IPS DF 6.9 (cell line): ENCODE measurements around the gene PRICKLE2.

Experiments
- DNase-seq: peaks from one replicate; pipeline ENCODE4 v3.0.0-alpha.2; 2013; ENCODE audit warnings: low read depth, low spot score
- H3K27ac ChIP-seq: one replicate; pipeline ENCODE4 v1.5.1; 2013; ENCODE audit warnings: low read length, control low read depth
- H3K27me3 ChIP-seq: 2 replicates; pipeline ENCODE4 v1.6.1; 2013; ENCODE audit warnings: mild to moderate bottlenecking, low read length; ENCODE audit not compliant: control insufficient read depth, insufficient read depth
- H3K36me3 ChIP-seq: 2 replicates; pipeline ENCODE4 v1.6.1; 2013; ENCODE audit warnings: low read length; ENCODE audit not compliant: control insufficient read depth, insufficient read depth
- H3K4me1 ChIP-seq: 2 replicates; pipeline ENCODE4 v1.6.1; 2013; ENCODE audit warnings: low read length; ENCODE audit not compliant: control insufficient read depth, insufficient read depth
- H3K4me3 ChIP-seq: 2 replicates; pipeline ENCODE4 v1.5.1; 2013; ENCODE audit warnings: mild to moderate bottlenecking, low read length
- H3K9me3 ChIP-seq: 2 replicates; pipeline ENCODE4 v1.6.1; 2013; ENCODE audit warnings: low read length, inconsistent platforms; ENCODE audit not compliant: control insufficient read depth, insufficient read depth
- WGBS: extraction: QIAGEN DNeasy Blood & Tissue Kit; methylation state at CpG from one replicate; pipeline ENCODE4 v1.1.7; 2013; ENCODE audit warnings: mixed read lengths, missing lambda C conversion rate; ENCODE audit not compliant: insufficient read length, insufficient coverage; 5-methylcytosine and 5-hydroxymethylcytosine counted together

Gene PRICKLE2

DNA sequence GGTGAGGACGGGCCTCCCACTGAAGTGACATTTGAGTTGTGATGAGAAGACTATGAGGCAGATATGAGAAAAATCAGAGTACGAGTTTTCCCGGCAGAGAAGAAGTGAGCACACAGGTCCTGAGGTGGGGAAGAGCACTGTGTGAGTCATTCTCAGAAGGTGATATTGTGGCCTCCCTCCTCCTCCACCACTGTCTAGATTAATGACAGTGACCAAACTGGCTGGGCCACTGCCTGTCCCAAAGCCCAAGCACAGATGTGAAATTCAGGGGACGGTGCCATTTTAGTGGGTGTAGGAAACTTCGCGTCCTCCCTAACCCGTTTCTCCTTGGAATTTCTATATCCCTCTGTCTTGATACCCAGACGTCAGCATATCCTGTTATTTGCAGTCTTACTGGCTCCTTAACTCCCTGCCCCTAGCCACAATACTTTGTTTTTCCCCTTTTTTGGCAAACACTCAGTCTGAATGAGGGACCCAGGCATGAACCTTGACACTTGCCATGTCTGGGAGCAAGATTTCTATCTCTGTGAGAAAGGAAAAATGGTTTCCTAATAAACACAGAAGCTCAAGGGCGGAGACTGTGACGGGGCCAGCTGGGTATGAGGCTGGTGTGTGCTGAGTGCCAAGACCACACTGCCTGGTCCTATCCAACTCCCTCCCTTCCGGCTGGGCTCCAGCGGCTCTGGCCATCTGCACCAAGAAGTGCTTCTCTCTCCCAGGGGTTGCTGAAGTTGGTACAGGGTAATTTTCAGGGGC lies 15.2 kb downstream of the PRICKLE2 start:
- Histone ChIP-seq H3K9me3 (no peaks in the 10 kb centered on the region), H3K36me3 (no peaks in the 10 kb centered on the region), H3K27ac (no peak overlapping the region), H3K4me1 (0 out of 2 replicates have a peak, but pooled peaks cover 4% of the 10 kb centered on the region), H3K4me3 (no peak overlapping the region), H3K27me3 (no peaks in the 10 kb centered on the region; the same call in 1 of the 2 replicates)
- no peak for DNase-seq
- WGBS, result no CpG with 5 or more reads among the region's 12 CpGs

DNA sequence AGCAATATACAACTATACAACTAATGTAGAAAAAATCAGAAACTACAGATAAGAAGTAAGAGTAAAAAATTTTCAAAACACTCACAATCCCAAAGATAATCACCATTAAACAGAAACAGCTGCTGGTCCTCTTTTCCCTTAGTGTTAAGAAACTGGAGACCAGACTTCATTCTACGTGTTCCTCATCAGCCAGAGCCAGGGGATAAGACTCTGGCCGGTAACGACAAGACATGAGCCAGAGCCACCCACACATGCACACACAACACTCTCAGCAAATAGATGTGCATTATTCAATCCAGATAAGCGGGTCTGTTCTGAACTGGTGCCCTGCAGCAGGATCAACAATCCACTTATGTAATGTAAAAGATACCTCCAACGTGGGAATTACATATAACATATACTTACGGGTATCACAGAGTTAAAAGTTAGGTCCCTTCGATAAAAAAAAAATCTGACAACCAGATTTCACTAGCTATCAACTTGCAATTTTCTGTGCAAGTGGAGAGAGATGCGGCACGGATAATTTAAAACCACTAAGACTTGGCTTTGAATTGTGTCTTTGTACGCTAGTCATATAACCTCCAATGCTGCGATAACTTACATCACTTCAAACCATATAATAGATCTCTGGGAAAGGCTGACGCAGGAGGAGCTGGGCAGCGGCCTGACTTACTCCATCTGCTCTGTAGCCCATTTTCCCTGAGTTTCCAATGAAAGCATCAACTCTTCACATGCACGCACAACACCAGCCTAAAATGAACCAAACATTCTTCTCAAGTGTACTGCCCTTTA lies 17.8 kb downstream of the PRICKLE2 start:
- no peaks in the 10 kb centered on the region; the same call in 1 of the 2 replicates for H3K27me3 ChIP-seq
- no peaks in the 10 kb centered on the region for H3K9me3 ChIP-seq
- H3K4me1 ChIP-seq, result 0 out of 2 replicates have a peak, but pooled peaks cover 2% of the 10 kb centered on the region
- WGBS, result no CpG with 5 or more reads among the region's 14 CpGs
- no peak overlapping the region for H3K4me3 ChIP-seq
- DNase-seq, result no peak
- H3K27ac ChIP-seq, result no peak overlapping the region
- no peaks in the 10 kb centered on the region for H3K36me3 ChIP-seq

DNA sequence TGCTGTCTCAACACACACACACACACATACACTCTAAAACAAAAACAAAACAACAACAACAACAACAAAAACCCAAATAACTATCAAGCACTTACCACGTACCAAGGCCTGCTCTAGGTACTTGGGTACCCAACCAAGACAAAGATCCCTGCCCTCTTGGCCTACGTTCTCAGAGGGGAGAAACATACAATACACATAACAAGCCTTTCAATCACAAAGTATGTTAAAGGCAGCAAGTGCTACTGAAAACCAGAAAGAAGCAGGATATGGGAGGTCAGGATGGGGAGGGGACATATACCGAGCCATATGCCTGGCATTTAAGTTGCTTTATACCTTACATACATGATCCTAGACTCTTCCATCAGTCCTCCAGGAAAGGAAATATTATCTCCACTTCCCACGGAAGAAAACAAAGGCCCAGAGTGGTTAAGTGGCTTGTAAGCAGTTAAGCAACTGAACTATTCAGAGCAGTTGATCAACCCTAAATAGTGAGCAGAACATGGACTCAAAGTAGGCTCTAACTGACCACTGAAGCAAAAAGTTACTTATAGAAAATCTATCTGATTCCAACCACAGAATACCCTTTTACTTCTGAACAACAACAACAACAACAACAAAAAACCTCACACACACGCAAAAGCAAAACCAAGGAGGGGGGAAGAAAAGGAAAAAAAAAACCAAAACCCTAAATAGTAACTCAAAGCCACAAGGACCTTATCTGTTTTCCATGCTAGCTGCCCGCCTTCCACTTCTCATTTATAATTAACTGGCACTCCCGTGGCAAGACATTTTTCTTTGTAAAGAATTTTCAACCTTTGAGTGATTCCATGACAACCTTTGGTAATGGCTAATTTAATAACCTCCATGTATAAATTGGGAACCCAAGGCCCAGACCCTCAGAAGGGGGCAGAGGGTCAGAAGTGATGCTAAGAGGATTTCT lies 21.0 kb downstream of the PRICKLE2 start:
- no CpG with 5 or more reads among the region's 7 CpGs for WGBS
- Histone ChIP-seq H3K4me1 (0 out of 2 replicates have a peak, but pooled peaks cover 2% of the 10 kb centered on the region), H3K36me3 (no peaks in the 10 kb centered on the region), H3K27me3 (no peaks in the 10 kb centered on the region; the same call in 1 of the 2 replicates), H3K9me3 (no peaks in the 10 kb centered on the region), H3K27ac (no peak overlapping the region), H3K4me3 (no peak overlapping the region)
- no peak for DNase-seq

DNA sequence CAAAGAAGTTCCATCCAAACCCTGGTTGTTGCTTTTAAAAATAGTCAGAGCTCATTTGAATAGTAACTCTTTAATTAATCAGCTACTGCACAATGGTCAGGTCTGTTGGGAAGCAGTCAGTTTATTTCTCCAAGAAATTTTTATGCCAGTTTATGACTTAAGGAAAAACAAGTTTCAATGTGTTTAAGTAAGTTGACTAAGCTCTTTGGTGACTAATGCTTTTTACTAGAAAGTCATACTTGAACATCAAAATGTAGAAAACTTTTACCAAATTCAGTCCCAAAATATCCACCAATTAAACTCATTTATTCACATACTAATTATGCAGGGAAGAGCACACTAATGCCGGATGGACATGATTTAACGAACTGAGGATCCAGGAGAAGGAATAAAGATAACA lies 22.1 kb downstream of the PRICKLE2 start:
- no CpG with 5 or more reads among the region's 2 CpGs for WGBS
- Histone ChIP-seq H3K4me1 (0 out of 2 replicates have a peak, but pooled peaks cover 2% of the 10 kb centered on the region), H3K9me3 (no peaks in the 10 kb centered on the region), H3K4me3 (no peak overlapping the region), H3K27ac (no peak overlapping the region), H3K36me3 (no peaks in the 10 kb centered on the region), H3K27me3 (no peaks in the 10 kb centered on the region; the same call in 1 of the 2 replicates)
- no peak for DNase-seq

DNA sequence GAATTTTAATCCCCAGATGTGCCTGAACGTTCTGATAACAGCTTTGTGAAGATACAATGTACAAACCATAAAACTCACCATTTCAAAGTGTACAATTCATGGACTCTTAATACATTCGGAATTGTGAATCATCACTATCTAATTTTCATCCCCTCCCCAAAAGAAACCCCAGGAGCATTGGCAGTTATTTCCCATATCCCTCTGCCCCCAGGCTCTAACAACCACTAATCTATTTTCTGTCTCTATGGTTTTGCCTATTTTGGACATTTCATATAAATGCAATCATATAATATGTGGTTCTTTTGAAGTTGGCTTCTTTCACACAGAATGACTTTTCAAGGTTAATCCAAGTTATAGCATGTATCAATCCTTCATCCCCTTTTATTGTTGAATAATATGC lies 25.3 kb downstream of the PRICKLE2 start:
- no peaks in the 10 kb centered on the region for H3K27me3 ChIP-seq
- no CpG with 5 or more reads among the region's 2 CpGs for WGBS
- H3K27ac ChIP-seq, result no peak overlapping the region
- H3K9me3 ChIP-seq, result no peaks in the 10 kb centered on the region
- DNase-seq, result no peak
- no peaks in the 10 kb centered on the region for H3K4me1 ChIP-seq
- H3K36me3 ChIP-seq, result no peaks in the 10 kb centered on the region
- H3K4me3 ChIP-seq, result no peak overlapping the region

DNA sequence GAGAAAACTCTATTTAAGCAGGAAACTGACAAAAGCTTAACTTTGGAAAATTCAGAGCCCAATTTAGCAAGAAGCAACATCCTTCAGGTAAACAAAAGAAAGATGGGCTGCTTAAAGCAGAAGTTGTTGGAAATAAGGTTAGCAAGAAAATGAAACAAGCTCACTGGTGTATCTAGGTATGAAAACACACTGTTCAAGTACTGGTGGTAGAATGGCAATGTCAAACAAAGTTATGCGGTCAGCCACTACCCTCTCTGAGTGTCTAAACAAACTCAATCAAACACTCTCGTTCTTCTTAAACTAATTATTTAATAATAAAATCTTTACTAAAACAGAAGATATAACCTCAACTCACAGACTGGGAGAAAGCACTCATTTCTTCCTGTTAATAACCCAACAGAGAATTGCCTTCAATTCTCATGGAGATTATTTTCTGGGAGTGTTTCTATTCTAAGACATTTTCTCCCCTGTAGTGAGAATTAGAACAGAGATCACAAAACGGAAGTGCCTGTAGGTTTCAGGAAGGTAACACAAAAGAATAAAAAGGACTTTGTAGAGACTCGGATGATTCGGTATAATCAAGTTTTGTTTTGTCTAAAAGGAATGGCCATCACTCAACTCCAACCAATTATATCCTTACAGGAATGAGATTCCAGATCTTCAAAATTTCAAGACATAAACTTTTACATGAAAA lies 28.9 kb downstream of the PRICKLE2 start:
- peaks cover 3% of the 10 kb centered on the region for H3K9me3 ChIP-seq
- H3K27me3 ChIP-seq, result no peaks in the 10 kb centered on the region
- H3K4me1 ChIP-seq, result no peaks in the 10 kb centered on the region
- DNase-seq, result no peak
- peaks cover 2% of the 10 kb centered on the region; the same call in 1 of the 2 replicates for H3K36me3 ChIP-seq
- no peak overlapping the region for H3K4me3 ChIP-seq
- H3K27ac ChIP-seq, result no peak overlapping the region
- 100% methylated on average over 1 of the region's 5 CpGs for WGBS

DNA sequence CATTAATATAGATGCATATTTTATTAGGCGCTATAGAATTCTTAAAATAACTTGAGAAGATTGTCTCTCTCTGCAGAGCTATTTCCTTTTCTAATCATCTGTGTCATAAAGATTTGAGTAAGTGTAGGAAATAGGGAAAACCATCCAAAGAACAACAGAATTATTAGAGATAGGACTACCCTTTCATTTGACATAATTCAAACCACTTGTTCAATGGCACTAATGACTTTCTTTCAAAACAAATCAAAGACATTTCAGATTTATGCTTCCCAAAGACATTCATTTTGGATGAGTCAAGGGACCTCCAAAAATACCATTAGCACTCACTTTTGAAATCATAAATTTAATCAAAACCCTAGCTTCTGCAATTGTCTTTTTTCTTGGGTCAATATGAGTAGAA lies 29.5 kb downstream of the PRICKLE2 start:
- no peaks in the 10 kb centered on the region for H3K4me1 ChIP-seq
- H3K9me3 ChIP-seq, result peaks cover 3% of the 10 kb centered on the region
- no peak overlapping the region for H3K27ac ChIP-seq
- no peaks in the 10 kb centered on the region for H3K27me3 ChIP-seq
- DNase-seq, result no peak
- WGBS, result no CpG with 5 or more reads among the region's 1 CpG
- no peak overlapping the region for H3K4me3 ChIP-seq
- H3K36me3 ChIP-seq, result peaks cover 2% of the 10 kb centered on the region; the same call in 1 of the 2 replicates

DNA sequence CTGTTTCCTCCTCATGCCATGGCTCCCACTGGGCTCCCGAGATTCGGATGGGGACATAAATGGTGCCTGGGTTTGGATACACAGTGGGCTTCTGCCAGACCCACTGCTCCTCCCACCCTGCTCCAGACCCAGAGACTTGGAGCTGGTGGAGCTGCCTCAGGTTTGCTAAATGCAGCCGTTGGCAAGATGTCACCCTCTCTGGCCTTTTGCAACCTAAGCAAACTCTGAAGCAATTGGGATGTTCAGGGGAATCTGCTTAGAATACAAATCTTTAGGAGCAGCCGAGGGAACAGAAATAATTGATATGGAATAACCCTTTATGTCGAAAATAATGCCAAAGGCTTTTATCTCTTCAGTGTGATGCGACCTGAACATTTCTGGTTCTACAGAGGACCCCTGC lies 33.4 kb downstream of the PRICKLE2 start:
- Histone ChIP-seq H3K27me3 (no peaks in the 10 kb centered on the region), H3K4me1 (0 out of 2 replicates have a peak, but pooled peaks cover 2% of the 10 kb centered on the region), H3K36me3 (peaks cover 2% of the 10 kb centered on the region; the same call in 1 of the 2 replicates), H3K4me3 (no peak overlapping the region), H3K9me3 (peaks cover 3% of the 10 kb centered on the region), H3K27ac (no peak overlapping the region)
- no peak for DNase-seq
- WGBS, result no CpG with 5 or more reads among the region's 6 CpGs

DNA sequence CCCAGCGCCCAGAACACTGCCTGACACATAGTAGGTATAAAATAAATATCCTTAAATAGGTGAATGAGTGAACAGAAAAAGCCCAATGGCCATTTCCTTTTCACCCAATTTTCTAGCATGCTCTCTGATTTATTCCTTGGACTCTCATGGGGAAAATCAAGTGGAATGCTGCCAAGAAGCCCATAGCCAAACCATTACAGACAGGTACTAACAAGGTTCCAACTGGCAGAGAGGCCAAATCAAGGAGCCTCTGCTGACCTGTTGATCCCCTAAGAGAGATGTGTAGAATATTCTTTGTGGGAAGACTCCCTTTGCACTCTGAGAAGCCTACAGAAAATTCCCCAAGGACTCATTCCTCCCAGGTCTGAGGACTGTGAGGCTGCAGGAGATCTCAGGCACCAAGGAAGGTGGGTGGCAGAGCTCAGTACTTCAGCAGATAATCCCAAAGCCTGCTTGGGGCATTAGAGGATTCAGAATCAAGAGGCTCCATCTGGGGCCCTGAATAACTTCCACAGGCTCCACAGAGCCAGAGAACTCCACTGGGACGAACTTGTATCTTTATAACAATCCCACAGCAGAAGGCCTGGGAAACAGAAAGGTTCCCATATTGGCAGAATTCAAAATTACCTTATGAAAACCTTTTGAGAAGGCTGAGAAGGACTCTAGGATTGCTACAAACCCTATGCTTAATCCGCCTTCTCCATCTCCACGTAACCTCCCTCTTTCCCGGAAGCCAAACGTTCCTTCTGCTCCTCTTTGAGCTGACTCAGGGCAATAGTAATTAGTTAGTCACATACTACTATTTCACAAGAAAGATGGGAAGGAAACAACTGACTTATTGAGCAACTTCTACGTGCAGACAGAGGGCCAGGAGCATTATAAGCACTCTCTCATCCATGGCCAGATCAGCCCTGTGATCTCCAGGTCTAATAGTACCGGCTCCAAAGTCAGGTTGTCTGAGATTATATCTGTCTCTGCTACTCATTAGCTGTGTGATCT lies 34.5 kb downstream of the PRICKLE2 start:
- H3K27ac ChIP-seq, result no peak overlapping the region
- H3K4me1 ChIP-seq, result 0 out of 2 replicates have a peak, but pooled peaks cover 2% of the 10 kb centered on the region
- no peak for DNase-seq
- peaks cover 2% of the 10 kb centered on the region; the same call in 1 of the 2 replicates for H3K36me3 ChIP-seq
- no CpG with 5 or more reads among the region's 8 CpGs for WGBS
- peaks cover 3% of the 10 kb centered on the region for H3K9me3 ChIP-seq
- no peaks in the 10 kb centered on the region for H3K27me3 ChIP-seq
- H3K4me3 ChIP-seq, result no peak overlapping the region
